Erythroblast (primary cell): ENCODE results near the gene TSPAN16.

Experiments used
- GATA1 ChIP-seq: IDR thresholded peaks from 2 replicates; pipeline ENCODE4 v1.6.1; 2011; ENCODE audit warnings: low read depth, mild to moderate bottlenecking, control low read depth, low read length, moderate library complexity
- POLR2A ChIP-seq: IDR thresholded peaks from 2 replicates; pipeline ENCODE4 v1.6.1; 2011; ENCODE audit warnings: mild to moderate bottlenecking, low read length

- TF ChIP-seq POLR2A, result no peak
- TF ChIP-seq GATA1, result no peak
These were observed 43.5 kb downstream of the TSPAN16 start, which contains the start of gene RAB3D for GRCh38 chr19:11339254-11340098.
